ENCODE results near the gene MAN2B1.
"Not testable (repeated sequence)": the region's sequence is repeated elsewhere in the genome, so short reads cannot be mapped to it uniquely, and the experiment has no call there.

Gene MAN2B1

GRCh38 chr19:12666265-12667048 is at the start of gene MAN2B1, which contains the start of gene WDR83:
MAN2B1 (minus strand) TSS chr19:12666742; CDS start chr19:12666701, 41 bp downstream.
WDR83 (plus strand) TSS chr19:12666807; CDS start chr19:12669791, 2,984 bp downstream.
- DNase-seq (ENCODE audit: low spot score), result peak; percentile 71

GRCh38 chr19:12715929-12716328 is 49.4 kb upstream of the MAN2B1 start:
- DNase-seq (ENCODE audit: low spot score), result no peak

GRCh38 chr19:12715102-12715501 is 48.6 kb upstream of the MAN2B1 start:
- DNase-seq (ENCODE audit: low spot score), result no peak

- DNase-seq (ENCODE audit: low spot score), result not testable (repeated sequence)
These were observed 46.8 kb upstream of the MAN2B1 start for GRCh38 chr19:12713304-12713703.

- not testable (repeated sequence) for DNase-seq (ENCODE audit: low spot score)
These were observed 45.5 kb upstream of the MAN2B1 start for GRCh38 chr19:12712077-12712476.

- DNase-seq (ENCODE audit: low spot score), result no peak
These were observed 44.6 kb upstream of the MAN2B1 start for GRCh38 chr19:12711187-12711586.

- DNase-seq (ENCODE audit: low spot score), result no peak
These were observed 42.1 kb upstream of the MAN2B1 start for GRCh38 chr19:12708641-12709040.

GRCh38 chr19:12706332-12706718 is 39.8 kb upstream of the MAN2B1 start:
- no peak for DNase-seq (ENCODE audit: low spot score)

GRCh38 chr19:12705654-12706331 is 39.3 kb upstream of the MAN2B1 start:
- no peak for DNase-seq (ENCODE audit: low spot score)

- DNase-seq (ENCODE audit: low spot score), result no peak
These were observed 38.6 kb upstream of the MAN2B1 start for GRCh38 chr19:12705169-12705568.

- DNase-seq (ENCODE audit: low spot score), result no peak
These were observed 36.5 kb upstream of the MAN2B1 start for GRCh38 chr19:12703046-12703445.

- DNase-seq (ENCODE audit: low spot score), result no peak
These were observed 35.2 kb upstream of the MAN2B1 start for GRCh38 chr19:12701596-12702282.

- DNase-seq (ENCODE audit: low spot score), result no peak
These were observed 31.6 kb upstream of the MAN2B1 start for GRCh38 chr19:12698138-12698537.

GRCh38 chr19:12697425-12697824 is 30.9 kb upstream of the MAN2B1 start:
- DNase-seq (ENCODE audit: low spot score), result not testable (repeated sequence)

GRCh38 chr19:12696366-12697335 is 30.1 kb upstream of the MAN2B1 start, which contains the start of gene FBXW9:
FBXW9 (minus strand) TSS chr19:12696631; CDS start chr19:12696581, 50 bp downstream.
- peak; percentile 94 for DNase-seq (ENCODE audit: low spot score)

GRCh38 chr19:12695997-12696365 is 29.4 kb upstream of the MAN2B1 start:
- no peak for DNase-seq (ENCODE audit: low spot score)

GRCh38 chr19:12695514-12695913 is 29.0 kb upstream of the MAN2B1 start:
- DNase-seq (ENCODE audit: low spot score), result no peak

- DNase-seq (ENCODE audit: low spot score), result no peak
These were observed 28.6 kb upstream of the MAN2B1 start for GRCh38 chr19:12695096-12695495.

- no peak for DNase-seq (ENCODE audit: low spot score)
These were observed 28.1 kb upstream of the MAN2B1 start for GRCh38 chr19:12694641-12695040.

- no peak for DNase-seq (ENCODE audit: low spot score)
These were observed 26.4 kb upstream of the MAN2B1 start for GRCh38 chr19:12692960-12693359.

GRCh38 chr19:12689581-12690216 is 23.2 kb upstream of the MAN2B1 start:
- DNase-seq (ENCODE audit: low spot score), result no peak

Data from CD4-positive, alpha-beta T cell treated with Interleukin-6 at 100 ng/mL for 8 hours (primary cell).